NOMO-1 treated with dmso at 0.1 percent for 144 hours (cell line): Measurements from ENCODE around the gene ZNF692.

Experiments
- DNase-seq: peaks from one replicate; lab custom pipeline; 2025; ENCODE audit not compliant: unreplicated experiment; lab: John Stamatoyannopoulos, UW

Gene ZNF692

DNA sequence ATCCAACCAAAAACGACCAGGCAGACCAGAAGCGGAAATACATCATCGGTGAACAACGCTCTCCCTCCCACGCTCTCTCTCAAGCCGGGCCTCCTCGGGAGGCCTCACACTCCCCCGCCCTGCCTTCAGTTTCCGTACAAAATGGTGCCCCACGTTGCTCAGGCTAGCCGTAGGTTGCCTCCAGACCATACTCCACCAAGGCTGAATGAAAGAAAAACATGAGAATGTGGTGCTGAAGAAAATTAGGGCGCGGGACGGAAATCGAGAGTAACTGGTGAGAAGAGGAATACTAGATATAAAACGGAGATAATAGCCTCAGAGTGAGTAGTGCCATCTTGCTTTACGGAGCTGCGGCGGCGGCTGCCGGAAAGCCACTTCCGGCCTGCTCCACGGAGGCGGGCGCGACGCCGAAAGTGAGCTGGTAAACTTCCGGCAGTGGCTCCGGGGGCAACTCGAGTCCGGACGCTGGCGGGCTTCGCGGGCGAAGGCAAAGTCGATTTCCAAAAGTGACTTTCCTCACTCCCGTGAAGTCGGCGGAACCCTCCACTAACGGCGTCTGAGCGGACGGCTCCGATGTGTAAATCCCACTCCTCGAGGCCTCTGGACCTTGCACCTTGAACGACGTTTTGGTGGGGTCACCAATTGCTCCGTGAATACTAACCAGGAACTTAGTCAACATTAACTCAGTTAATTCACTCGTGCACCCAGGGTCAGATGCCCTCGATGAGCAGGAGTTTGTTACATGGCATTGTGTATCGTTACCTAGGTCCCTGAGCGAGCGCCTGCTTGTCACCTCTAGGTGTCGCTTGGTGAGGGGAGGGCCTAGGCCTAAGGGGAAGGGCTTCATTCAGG lies 32.8 kb downstream of the ZNF692 start, which contains the start of gene SH3BP5L:
TSS of gene SH3BP5L (minus strand) at position 7 of the 852 bp plus-strand sequence. CDS start 980 bp downstream, outside the sequence.
- peak; percentile 95 for DNase-seq

DNA sequence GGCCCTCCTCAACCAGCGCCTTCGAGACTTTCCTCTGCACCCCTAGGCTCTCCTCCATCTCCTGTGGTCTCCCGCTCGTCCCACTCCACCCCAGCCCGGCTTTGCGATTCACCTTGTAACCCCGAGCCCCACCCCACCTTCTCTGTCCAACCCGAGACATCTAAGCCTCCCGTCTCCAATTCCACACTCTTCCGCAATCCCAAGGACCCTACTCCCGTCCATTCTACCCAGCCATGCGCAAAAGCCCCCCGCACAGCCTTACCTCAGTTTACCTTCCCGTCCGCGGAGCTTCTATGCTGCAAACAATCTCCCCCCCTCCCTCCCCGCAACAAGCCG lies 33.3 kb downstream of the ZNF692 start:
- no peak for DNase-seq

GRCh38 chr1:248825136-248825535 lies 33.7 kb downstream of the ZNF692 start:
- DNase-seq, result no peak

DNA sequence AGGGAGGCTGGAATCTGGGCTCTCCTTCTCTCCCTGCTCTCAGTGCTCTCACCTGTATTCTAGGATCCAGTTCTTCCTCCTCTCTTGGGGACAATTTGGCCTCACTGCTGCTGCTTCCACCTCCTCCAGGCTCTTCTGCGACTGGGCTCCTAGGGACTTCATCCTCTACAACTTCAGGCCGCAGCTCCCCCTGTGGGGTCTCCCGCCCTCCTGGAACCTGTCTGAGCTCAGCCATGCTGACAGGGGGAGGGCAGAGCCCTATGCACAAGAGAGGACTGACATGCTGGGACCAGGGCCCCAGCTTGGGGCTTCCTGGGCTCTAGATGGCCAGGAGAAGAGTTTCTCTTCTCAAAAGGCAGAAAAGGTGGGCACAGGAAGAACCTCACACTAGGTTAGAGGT lies 34.2 kb downstream of the ZNF692 start:
- DNase-seq, result no peak

DNA sequence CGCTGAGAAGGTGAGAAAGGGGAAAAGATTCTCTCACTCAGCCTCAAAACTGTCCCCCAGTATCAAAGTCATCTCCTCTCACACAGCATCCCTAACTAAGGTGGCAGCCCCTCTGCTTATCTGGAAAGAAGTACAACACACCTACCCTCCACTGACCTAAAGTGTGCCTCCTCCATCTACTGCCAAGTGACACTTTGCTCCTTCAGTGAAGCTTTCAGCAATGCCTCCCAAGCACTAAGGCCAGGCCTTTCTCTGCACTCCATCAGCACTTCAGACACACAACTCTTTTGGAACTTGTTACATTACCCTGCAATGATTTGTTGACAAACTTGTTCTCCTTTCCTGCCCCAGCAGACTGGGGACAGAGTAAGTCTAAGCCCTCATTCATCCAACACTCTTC lies 34.6 kb downstream of the ZNF692 start:
- no peak for DNase-seq

DNA sequence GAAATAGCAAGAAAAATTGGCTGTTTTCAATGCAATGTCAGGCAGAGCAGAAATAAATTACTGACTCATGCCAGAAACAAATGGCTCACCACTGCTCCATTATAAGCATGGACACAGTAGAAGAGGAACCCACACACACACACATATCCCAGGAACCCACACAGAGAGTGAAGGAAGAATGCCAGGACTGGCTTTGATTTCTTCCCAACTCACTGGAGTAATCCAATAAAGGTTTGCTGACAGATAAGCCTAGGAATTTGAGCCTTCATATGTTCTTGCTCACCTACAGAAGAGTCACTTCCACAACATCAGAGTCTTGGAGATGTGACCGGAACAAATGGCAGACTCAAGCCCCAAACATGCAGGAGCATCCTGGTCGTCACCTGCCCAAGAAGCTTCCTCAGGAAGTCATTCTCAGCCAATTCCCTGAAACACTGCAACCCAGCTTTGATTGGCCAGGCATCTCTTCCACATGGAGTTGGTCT lies 35.3 kb downstream of the ZNF692 start:
- DNase-seq, result no peak

GRCh38 chr1:248822148-248823032 lies 36.5 kb downstream of the ZNF692 start:
- peak; percentile 26 for DNase-seq

- DNase-seq, result no peak
Observed at GRCh38 chr1:248821641-248822040, 37.2 kb downstream of the ZNF692 start.

- no peak for DNase-seq
Observed at GRCh38 chr1:248821101-248821500, 37.8 kb downstream of the ZNF692 start.

GRCh38 chr1:248820041-248820585 lies 38.8 kb downstream of the ZNF692 start:
- no peak for DNase-seq

DNA sequence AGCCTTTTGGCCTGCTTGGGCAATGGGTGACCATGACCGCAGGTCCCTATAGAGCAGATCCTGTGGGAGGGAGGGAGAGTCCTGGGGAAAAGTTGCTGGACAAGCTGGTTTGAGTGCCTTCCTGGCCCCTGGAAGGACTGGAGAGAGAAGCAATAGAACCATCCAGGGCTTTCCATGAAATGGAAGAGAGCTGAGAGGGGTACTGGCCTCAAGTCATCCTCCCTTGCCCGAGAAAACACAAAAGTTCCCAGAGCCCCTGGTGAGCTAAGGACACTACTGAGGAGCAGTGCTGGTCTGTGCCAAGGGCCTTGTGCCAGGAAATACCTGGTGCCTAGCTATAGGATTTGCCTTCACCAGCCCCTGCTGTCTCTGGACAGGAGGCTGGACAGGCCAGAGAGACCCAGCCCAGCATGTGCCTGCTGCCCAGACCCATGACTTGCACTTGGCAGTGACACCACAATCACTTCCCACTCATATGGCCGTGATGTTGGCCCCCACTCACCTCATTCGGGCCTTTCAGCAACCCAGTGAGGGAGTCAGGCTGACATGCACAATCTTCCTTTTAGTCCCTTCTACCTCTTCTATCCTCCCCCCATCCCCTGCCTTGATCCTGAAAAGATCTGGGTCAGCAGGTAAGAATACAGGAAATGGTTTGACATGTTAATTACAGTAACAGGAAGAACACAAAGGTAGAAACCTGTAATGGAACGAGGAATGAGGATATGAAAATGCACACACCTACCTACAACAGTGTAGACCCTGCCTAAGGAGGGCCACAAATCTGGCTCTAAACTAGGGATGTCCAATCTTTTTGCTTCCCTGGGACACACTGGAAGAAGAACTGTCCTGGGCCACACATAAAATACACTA lies 40.1 kb downstream of the ZNF692 start:
- no peak for DNase-seq

DNA sequence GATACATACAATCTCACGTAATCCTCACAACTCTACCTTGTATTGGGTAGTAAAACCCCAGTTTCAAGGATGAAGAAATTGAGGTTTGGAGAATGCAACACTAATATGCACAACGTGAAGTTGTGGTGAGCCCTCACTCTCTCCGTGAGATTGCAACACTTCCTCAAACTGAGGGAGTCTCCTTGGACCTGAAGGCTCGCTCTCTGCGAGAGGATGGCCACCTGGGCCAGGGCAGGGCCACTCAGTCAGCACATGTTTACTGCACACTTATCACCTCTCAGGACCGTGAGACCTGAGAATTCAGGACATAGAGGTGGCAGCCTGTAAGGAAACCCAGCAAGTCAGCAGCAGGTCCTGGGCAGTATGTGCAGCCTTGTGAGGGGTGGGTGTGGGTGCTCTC lies 41.8 kb downstream of the ZNF692 start:
- DNase-seq, result peak; percentile 78

GRCh38 chr1:248816042-248816851 lies 42.6 kb downstream of the ZNF692 start:
- DNase-seq, result no peak

- no peak for DNase-seq
Observed at GRCh38 chr1:248815407-248816034, 43.4 kb downstream of the ZNF692 start.

- DNase-seq, result no peak
Observed at GRCh38 chr1:248814351-248814750, 44.5 kb downstream of the ZNF692 start.

GRCh38 chr1:248813546-248813945 lies 45.3 kb downstream of the ZNF692 start:
- no peak for DNase-seq

- no peak for DNase-seq
Observed at GRCh38 chr1:248812736-248813425, 46.0 kb downstream of the ZNF692 start.
